ENCODE data around the gene FPR2.
"Not testable (repeated sequence)": the region's sequence is repeated elsewhere in the genome, so short reads cannot be mapped to it uniquely, and the experiment has no call there.

Gene FPR2

GRCh38 chr19:51760697-51761356 lies at the start of gene FPR2:
TSS of gene FPR2 (plus strand) at chr19:51761180. CDS start at chr19:51768659, 7,479 bp downstream.
- DNase-seq, result no peak

- no peak for DNase-seq
These were observed 49.3 kb upstream of the FPR2 start for GRCh38 chr19:51711702-51712101.

- DNase-seq, result no peak
These were observed 48.4 kb upstream of the FPR2 start for GRCh38 chr19:51712461-51713081.

- no peak for DNase-seq
These were observed 47.4 kb upstream of the FPR2 start for GRCh38 chr19:51713319-51714285.

- DNase-seq, result no peak
These were observed 46.1 kb upstream of the FPR2 start for GRCh38 chr19:51714848-51715247.

- DNase-seq, result no peak
These were observed 45.1 kb upstream of the FPR2 start for GRCh38 chr19:51715850-51716249.

- DNase-seq, result no peak
These were observed 44.1 kb upstream of the FPR2 start for GRCh38 chr19:51716925-51717324.

GRCh38 chr19:51719251-51719988 lies 41.6 kb upstream of the FPR2 start:
- no peak for DNase-seq

- DNase-seq, result no peak
These were observed 39.1 kb upstream of the FPR2 start for GRCh38 chr19:51721905-51722304.

- DNase-seq, result no peak
These were observed 38.5 kb upstream of the FPR2 start for GRCh38 chr19:51722492-51722891.

GRCh38 chr19:51724543-51724942 lies 36.4 kb upstream of the FPR2 start:
- DNase-seq, result no peak

- no peak for DNase-seq
These were observed 34.9 kb upstream of the FPR2 start for GRCh38 chr19:51726049-51726448.

- no peak for DNase-seq
These were observed 33.6 kb upstream of the FPR2 start for GRCh38 chr19:51727349-51727880.

GRCh38 chr19:51729781-51730180 lies 31.2 kb upstream of the FPR2 start:
- no peak for DNase-seq

GRCh38 chr19:51733742-51734522 lies 27.0 kb upstream of the FPR2 start:
- DNase-seq, result no peak

GRCh38 chr19:51735759-51736449 lies 25.1 kb upstream of the FPR2 start:
- DNase-seq, result no peak

GRCh38 chr19:51737389-51737788 lies 23.6 kb upstream of the FPR2 start:
- no peak for DNase-seq

- no peak for DNase-seq
These were observed 23.1 kb upstream of the FPR2 start for GRCh38 chr19:51737924-51738323.

- DNase-seq, result not testable (repeated sequence)
These were observed 22.5 kb upstream of the FPR2 start for GRCh38 chr19:51738523-51738922.

- DNase-seq, result no peak
These were observed 21.3 kb upstream of the FPR2 start for GRCh38 chr19:51739466-51740213.
